Upper lobe of left lung (tissue), 6 donors: ENCODE data around the gene SH3BP5. TPM values are rescaled to one million over a fixed set of nuclear protein-coding genes. Genes with fewer than 3 reads are reported as not detected.
"Not testable (repeated sequence)": the region's sequence is repeated elsewhere in the genome, so short reads cannot be mapped to it uniquely, and the experiment has no call there.

ENCODE experiments used
- ATAC-seq, 2 donors: fragments of 200-7000 bp; cut with Tn5 transposase; one replicate each; pipeline ENCODE4 v1.9.1; 2022; ENCODE audit warnings: mild to moderate bottlenecking in 2 of 2, moderate library complexity in 2 of 2; ENCODE audit not compliant: low FRiP score in 2 of 2
- DNase-seq, 2 donors: peaks; one replicate each; pipeline ENCODE4 v3.0.0-alpha.2; 2019 to 2020
- H3K27ac ChIP-seq, 4 donors: fragments of 200-600 bp; sonication (generic); one replicate each; pipeline ENCODE4 v1.5.1; 2016 to 2019
- H3K27me3 ChIP-seq, 4 donors: fragments of 200-600 bp; sonication (generic); one replicate each; pipeline ENCODE4 v1.5.1; 2017 to 2019
- H3K36me3 ChIP-seq, 4 donors: fragments of 200-600 bp; sonication (generic); one replicate each; pipeline ENCODE4 v1.5.1; 2016 to 2019
- H3K4me1 ChIP-seq, 4 donors: fragments of 200-600 bp; sonication (generic); one replicate each; pipeline ENCODE4 v1.5.1; 2018 to 2019
- H3K4me3 ChIP-seq, 4 donors: fragments of 200-600 bp; sonication (generic); one replicate each; pipeline ENCODE4 v1.5.1; 2017 to 2019; ENCODE audit warnings: mild to moderate bottlenecking in 2 of 4, moderate library complexity in 1 of 4
- H3K9me3 ChIP-seq, 4 donors: fragments of 200-600 bp; sonication (generic); one replicate each; pipeline ENCODE4 v1.5.1; 2018 to 2019
- CTCF ChIP-seq, 6 experiments: fragments of 450-650 bp in 4 of 6; fragments of 200-600 bp in 2 of 6; sonication (generic) in 2 of 6; IDR thresholded peaks; one replicate each; pipeline ENCODE4 v1.5.1; 2016 to 2019; ENCODE audit warnings: antibody characterized with exemption in 6 of 6
- EP300 ChIP-seq, 4 donors: sonication (generic); formaldehyde crosslinking; IDR thresholded peaks; one replicate each; pipeline ENCODE4 v1.5.1; 2017; ENCODE audit warnings: antibody characterized with exemption in 4 of 4, control low read depth in 2 of 4
- POLR2A ChIP-seq, 4 donors: fragments of 450-650 bp; IDR thresholded peaks; one replicate each; pipeline ENCODE4 v1.5.1; 2016 to 2017; ENCODE audit warnings: antibody characterized with exemption in 4 of 4, mild to moderate bottlenecking in 2 of 4
- POLR2AphosphoS5 ChIP-seq, 2 donors: sonication (generic); formaldehyde crosslinking; IDR thresholded peaks; one replicate each; pipeline ENCODE4 v1.5.1; 2017; ENCODE audit warnings: antibody characterized with exemption in 2 of 2
- WGBS, 2 donors: methylation state at CpG; one replicate each; pipeline ENCODE4 v1.1.5; 2017 to 2018; 5-methylcytosine and 5-hydroxymethylcytosine counted together
- total RNA-seq, 6 donors: library from RNA; depleted of rRNA in 4 of 6; stranded (reverse); fragments of >200 nt in 4 of 6; gene quantifications; one replicate each; pipeline versions ENCODE4 v1.1.0 to v1.2.1, GENCODE V29; 2016 to 2021
- donor health status: DM: no; HTN: no; CAD: no; lungs with moderate emphysema.
- donor health status: DM: no; HTN: yes; CAD: no; lungs with severe emphysema.

The SH3BP5 gene
- total RNA-seq, 6 donors from 2014 or later = 83.8 to 150 (median 94.7) TPM

- H3K4me1 ChIP-seq = peaks cover 3 to 7% (median 6%) of the 10 kb centered on the region in 4 donors
- TF ChIP-seq POLR2A (IDR thresholded peaks at IDR 0.05) (no peak), CTCF (IDR thresholded peaks at IDR 0.05) (no peak)
- no peaks in the 10 kb centered on the region for H3K36me3 ChIP-seq
- 58 to 71% methylated on average over 1 of the region's 1 CpG for WGBS, 2 donors
- H3K9me3 ChIP-seq = peaks cover 0 to 15% (median 0%) of the 10 kb centered on the region in 4 donors
- no peak for DNase-seq
- H3K27ac ChIP-seq = no peak overlapping the region
- H3K27me3 ChIP-seq = no peaks in the 10 kb centered on the region
- no peak for ATAC-seq
- no peak overlapping the region for H3K4me3 ChIP-seq
Observed at GRCh38 chr3:15355086-15355485, 22.7 kb upstream of the SH3BP5 start.

- Histone ChIP-seq H3K36me3 (no peaks in the 10 kb centered on the region), H3K27me3 (no peaks in the 10 kb centered on the region), H3K27ac (no peak overlapping the region), H3K4me3 (no peak overlapping the region), H3K9me3 (peaks cover 0 to 15% (median 0%) of the 10 kb centered on the region in 4 donors), H3K4me1 (peaks cover 3 to 7% (median 6%) of the 10 kb centered on the region in 4 donors)
- WGBS, 2 donors = 76 to 81% methylated on average over 6 of the region's 6 CpGs
- no peak for ATAC-seq
- no peak for TF ChIP-seq CTCF (IDR thresholded peaks at IDR 0.05)
- TF ChIP-seq EP300 (IDR thresholded peaks at IDR 0.05) = no peak
- TF ChIP-seq POLR2AphosphoS5 (IDR thresholded peaks at IDR 0.05) = no peak
- TF ChIP-seq POLR2A (IDR thresholded peaks at IDR 0.05) = no peak
- DNase-seq = no peak
Observed at GRCh38 chr3:15354485-15354884, 22.1 kb upstream of the SH3BP5 start.

GRCh38 chr3:15350141-15350540, 17.8 kb upstream of the SH3BP5 start:
- 88 to 92% methylated on average over 3 of the region's 3 CpGs for WGBS, 2 donors
- no peak for ATAC-seq

GRCh38 chr3:15349438-15349837, 17.1 kb upstream of the SH3BP5 start:
- WGBS, 2 donors = 92 to 94% methylated on average over 5 of the region's 5 CpGs
- Histone ChIP-seq H3K4me1 (peaks cover 0 to 11% (median 0%) of the 10 kb centered on the region in 4 donors), H3K9me3 (peaks cover 0 to 15% (median 0%) of the 10 kb centered on the region in 4 donors)
- not testable (repeated sequence) for H3K27ac ChIP-seq, ATAC-seq, H3K4me3 ChIP-seq, DNase-seq, H3K36me3 ChIP-seq, H3K27me3 ChIP-seq

More at GRCh38 chr3:15350141-15350540, 17.8 kb upstream of the SH3BP5 start:
- peaks cover 0 to 11% (median 0%) of the 10 kb centered on the region in 4 donors for H3K4me1 ChIP-seq
- no peak overlapping the region for H3K4me3 ChIP-seq
- no peak overlapping the region for H3K27ac ChIP-seq
- no peak for TF ChIP-seq POLR2A (IDR thresholded peaks at IDR 0.05)
- no peak for TF ChIP-seq EP300 (IDR thresholded peaks at IDR 0.05)
- TF ChIP-seq CTCF (IDR thresholded peaks at IDR 0.05) = no peak
- TF ChIP-seq POLR2AphosphoS5 (IDR thresholded peaks at IDR 0.05) = no peak
- H3K36me3 ChIP-seq = no peaks in the 10 kb centered on the region
- H3K27me3 ChIP-seq = no peaks in the 10 kb centered on the region
- no peak for DNase-seq
- H3K9me3 ChIP-seq = peaks cover 0 to 15% (median 0%) of the 10 kb centered on the region in 4 donors

- no peak for DNase-seq
- Histone ChIP-seq H3K27me3 (no peaks in the 10 kb centered on the region), H3K27ac (no peak overlapping the region), H3K4me1 (peaks cover 0 to 11% (median 0%) of the 10 kb centered on the region in 4 donors), H3K36me3 (no peaks in the 10 kb centered on the region), H3K4me3 (no peak overlapping the region), H3K9me3 (peaks cover 0 to 15% (median 0%) of the 10 kb centered on the region in 4 donors)
- WGBS, 2 donors = 44 to 50% methylated on average over 1 of the region's 1 CpG
- ATAC-seq = no peak
- TF ChIP-seq CTCF (IDR thresholded peaks at IDR 0.05) = no peak
- no peak for TF ChIP-seq POLR2AphosphoS5 (IDR thresholded peaks at IDR 0.05)
- TF ChIP-seq EP300 (IDR thresholded peaks at IDR 0.05) = no peak
- TF ChIP-seq POLR2A (IDR thresholded peaks at IDR 0.05) = no peak
Observed at GRCh38 chr3:15348246-15348645, 15.9 kb upstream of the SH3BP5 start.
